GM12873 (cell line): ENCODE data around the gene ADGRG6.

Source experiments
- TF ChIP-seq, protein P1 (sequence below): IDR thresholded peaks from 2 replicates; pipeline ENCODE4 v1.5.1; 2012; ENCODE audit warnings: low read depth, mild to moderate bottlenecking, moderate library complexity, low read length, control low read depth; ENCODE audit not compliant: insufficient read depth; ENCODE audit errors: missing control alignments

Gene ADGRG6

DNA sequence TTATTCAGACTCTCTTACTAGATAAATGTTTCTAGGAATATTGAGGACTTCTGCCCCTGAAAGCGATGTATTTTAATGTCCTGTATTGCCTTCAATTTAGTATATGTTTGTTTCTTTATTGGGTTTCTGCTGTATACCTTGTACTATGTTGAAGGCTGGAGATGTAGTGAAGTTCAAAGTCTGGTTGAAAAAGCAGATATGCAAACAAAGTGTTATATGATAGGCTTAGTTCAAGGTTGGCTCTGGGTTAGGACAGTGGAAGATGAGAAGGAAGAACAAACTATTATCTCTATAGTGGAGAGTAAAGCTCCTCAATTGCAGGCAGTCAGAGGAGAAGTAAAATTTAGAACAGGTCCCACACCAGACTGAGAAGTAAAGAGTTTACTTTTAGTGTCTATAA, 36.3 kb upstream of the ADGRG6 start:
- TF ChIP-seq, protein P1, sequence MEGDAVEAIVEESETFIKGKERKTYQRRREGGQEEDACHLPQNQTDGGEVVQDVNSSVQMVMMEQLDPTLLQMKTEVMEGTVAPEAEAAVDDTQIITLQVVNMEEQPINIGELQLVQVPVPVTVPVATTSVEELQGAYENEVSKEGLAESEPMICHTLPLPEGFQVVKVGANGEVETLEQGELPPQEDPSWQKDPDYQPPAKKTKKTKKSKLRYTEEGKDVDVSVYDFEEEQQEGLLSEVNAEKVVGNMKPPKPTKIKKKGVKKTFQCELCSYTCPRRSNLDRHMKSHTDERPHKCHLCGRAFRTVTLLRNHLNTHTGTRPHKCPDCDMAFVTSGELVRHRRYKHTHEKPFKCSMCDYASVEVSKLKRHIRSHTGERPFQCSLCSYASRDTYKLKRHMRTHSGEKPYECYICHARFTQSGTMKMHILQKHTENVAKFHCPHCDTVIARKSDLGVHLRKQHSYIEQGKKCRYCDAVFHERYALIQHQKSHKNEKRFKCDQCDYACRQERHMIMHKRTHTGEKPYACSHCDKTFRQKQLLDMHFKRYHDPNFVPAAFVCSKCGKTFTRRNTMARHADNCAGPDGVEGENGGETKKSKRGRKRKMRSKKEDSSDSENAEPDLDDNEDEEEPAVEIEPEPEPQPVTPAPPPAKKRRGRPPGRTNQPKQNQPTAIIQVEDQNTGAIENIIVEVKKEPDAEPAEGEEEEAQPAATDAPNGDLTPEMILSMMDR: no peak

DNA sequence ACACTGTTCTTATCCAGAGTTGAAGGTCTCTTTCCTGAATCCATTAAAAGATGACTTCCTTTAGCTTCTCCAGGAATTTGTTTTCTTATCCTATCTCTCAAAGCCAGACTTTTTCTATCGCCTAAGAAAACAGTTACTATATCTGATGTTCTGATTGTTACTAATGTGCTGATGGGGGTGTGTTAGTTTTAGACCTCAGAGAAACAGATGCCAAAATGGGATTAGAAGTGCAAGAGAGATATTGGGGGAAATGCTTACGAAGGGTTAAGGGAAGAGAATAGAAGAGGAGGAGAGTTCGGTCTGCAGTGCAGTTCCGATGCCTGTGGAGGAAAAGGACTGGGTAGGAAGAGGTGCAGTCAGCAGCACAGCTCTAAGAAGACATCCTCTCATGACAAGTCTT, 35.7 kb upstream of the ADGRG6 start:
- TF ChIP-seq, protein P1: no peak

DNA sequence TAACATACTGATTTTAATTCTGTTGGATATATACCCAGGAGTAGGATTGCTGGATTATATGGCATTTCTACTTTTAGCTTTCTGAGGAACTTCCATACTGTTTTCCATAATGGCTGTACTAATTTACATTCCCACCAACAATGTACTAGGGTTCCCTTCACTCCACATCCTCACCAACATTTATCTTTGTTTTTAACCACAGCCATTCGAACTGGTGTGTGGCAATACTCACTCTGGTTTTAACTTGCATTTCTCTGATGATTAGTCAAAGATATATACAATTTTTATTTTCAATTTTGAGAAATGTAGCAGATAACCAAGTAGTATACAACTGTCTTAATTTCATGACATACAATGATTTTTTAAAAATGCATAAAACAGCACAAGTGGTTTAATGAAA, 30.3 kb upstream of the ADGRG6 start:
- TF ChIP-seq, protein P1: no peak

GRCh38 chr6:142274656-142275055, 27.2 kb upstream of the ADGRG6 start:
- TF ChIP-seq, protein P1: no peak

DNA sequence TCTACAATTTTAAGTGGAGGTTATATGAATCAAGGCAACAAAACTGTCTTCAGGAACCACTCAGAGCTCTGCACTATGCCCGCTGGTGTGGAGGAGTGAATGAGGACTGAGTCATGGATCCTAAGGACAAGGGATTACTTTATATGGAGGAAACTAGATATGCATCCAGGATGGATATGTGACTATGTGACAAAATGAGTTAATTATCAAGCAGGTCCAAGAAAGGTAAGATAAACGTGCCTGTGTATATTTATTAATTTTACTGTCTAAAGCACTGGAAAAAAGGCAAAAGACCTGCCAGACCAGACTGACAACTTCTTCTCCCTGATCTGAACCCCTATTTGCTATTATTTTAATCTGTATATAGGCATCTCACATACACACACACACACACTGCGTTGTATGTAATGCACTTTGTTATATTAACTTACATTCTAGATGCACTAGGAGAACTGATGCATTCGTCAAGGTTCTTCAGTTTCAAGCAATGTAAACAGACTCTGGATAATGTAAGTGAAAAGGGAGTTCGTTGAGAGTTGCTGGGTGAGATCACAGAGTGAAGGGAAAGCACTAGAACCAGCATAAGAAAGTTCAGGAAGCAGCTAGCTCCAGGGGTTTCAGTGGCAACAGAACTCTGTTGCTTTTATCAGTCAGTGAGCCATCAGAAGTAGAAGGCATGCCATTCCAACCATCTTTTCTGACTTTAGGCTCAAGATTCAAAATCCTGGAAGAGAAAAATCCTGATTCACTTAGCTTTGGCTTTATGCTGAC, 26.4 kb upstream of the ADGRG6 start:
- TF ChIP-seq, protein P1: no peak

GRCh38 chr6:142276256-142276655, 25.6 kb upstream of the ADGRG6 start:
- TF ChIP-seq, protein P1: no peak

DNA sequence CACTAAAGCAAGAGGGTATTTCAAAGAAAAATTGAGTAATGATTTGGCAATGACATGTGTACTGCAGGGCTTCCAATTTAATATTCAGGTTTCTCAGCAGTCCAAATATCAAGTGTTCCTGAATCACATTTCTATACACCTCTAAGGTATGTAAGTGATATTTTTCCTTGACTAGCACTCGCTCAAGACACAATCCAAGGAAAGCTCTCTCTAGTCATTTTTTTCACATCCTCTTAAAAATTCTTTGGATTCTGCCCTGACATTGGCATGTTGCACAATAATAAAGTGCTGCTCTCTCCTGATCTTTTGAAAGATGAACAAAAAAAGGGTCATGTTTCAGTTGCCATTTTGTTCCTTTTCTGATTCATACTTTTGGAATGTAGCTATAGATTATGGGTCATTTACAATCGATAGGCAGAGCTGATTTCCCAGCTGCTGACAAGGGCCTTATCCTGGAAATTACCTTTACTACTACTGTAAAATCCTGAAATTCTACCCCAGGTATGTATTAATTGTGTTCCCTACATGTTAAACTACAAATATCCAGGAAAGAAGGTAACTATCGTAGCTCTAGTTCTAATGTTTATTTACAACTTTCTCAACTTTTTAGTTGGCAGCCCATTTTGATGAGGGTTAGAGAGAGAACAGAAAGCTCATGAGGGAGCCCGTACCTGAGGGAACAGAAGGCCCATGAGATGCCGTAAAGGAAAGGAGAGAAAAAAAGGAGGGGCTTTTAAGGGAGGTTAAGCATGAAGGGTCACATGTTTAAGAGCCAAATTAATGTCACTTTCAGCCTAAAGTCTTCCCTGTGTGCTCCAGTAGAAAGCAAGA, 22.2 kb upstream of the ADGRG6 start:
- TF ChIP-seq, protein P1: no peak
